Keratinocyte (primary cell): Measurements from ENCODE around the gene RNU7-1.

Experiments
- CTCF ChIP-seq, 3 experiments: IDR thresholded peaks in 1 of 3; conservative IDR thresholded peaks in 1 of 3; optimal IDR thresholded peaks in 1 of 3; 2 replicates in 2 of 3; 3 replicates in 1 of 3; pipeline versions ENCODE3 to v1.5.1; 2011; ENCODE audit warnings: low read length in 3 of 3, mild to moderate bottlenecking in 3 of 3, moderate library complexity in 2 of 3, control low read depth in 1 of 3, inconsistent platforms in 1 of 3; ENCODE audit not compliant: insufficient read depth in 2 of 3; ENCODE audit errors: extremely low read depth in 1 of 3
- EZH2 ChIP-seq: IDR thresholded peaks from one replicate; pipeline ENCODE4 v1.6.1; 2012; ENCODE audit warnings: inconsistent platforms, mild to moderate bottlenecking, low read length, moderate library complexity

- TF ChIP-seq CTCF (optimal IDR thresholded peaks at IDR 0.05 in 1 of 3, IDR thresholded peaks at IDR 0.05 in 1 of 3, conservative IDR thresholded peaks at IDR 0.05 in 1 of 3; ENCODE audit: extremely low read depth in 1 of 3, insufficient read depth in 2 of 3, low read length in 3 of 3) (no peak), EZH2 (no peak)
These were observed 10.9 kb downstream of the RNU7-1 start for GRCh38 chr12:6954316-6955107.
